GM18505 (cell line): ENCODE measurements around the gene SHISAL1.

Experiments used
- ATAC-seq: cut with Tn5 transposase; IDR thresholded peaks from one replicate; pipeline ENCODE4 v1.9.1; 2021; ENCODE audit not compliant: unreplicated experiment
- POLR2A ChIP-seq: IDR thresholded peaks from 4 replicates; pipeline ENCODE4 v1.6.1; 2011; ENCODE audit warnings: borderline replicate concordance; ENCODE audit not compliant: insufficient read depth, insufficient read length; ENCODE audit errors: extremely low read depth

The SHISAL1 gene

GRCh38 chr22:44291674-44292360 is 20.9 kb downstream of the SHISAL1 start:
- no peak for ATAC-seq
- TF ChIP-seq POLR2A = no peak

- no peak for TF ChIP-seq POLR2A
- no peak for ATAC-seq
These were observed 21.5 kb downstream of the SHISAL1 start for GRCh38 chr22:44291265-44291664.

GRCh38 chr22:44289414-44290171 is 23.2 kb downstream of the SHISAL1 start:
- ATAC-seq = no peak
- no peak for TF ChIP-seq POLR2A

GRCh38 chr22:44288913-44289312 is 23.8 kb downstream of the SHISAL1 start:
- no peak for TF ChIP-seq POLR2A
- no peak for ATAC-seq

GRCh38 chr22:44287741-44288140 is 25.0 kb downstream of the SHISAL1 start:
- ATAC-seq = no peak

GRCh38 chr22:44287121-44287693 is 25.5 kb downstream of the SHISAL1 start:
- TF ChIP-seq POLR2A = no peak
- no peak for ATAC-seq

More at GRCh38 chr22:44287741-44288140, 25.0 kb downstream of the SHISAL1 start:
- TF ChIP-seq POLR2A = no peak

GRCh38 chr22:44286646-44287045 is 26.1 kb downstream of the SHISAL1 start:
- TF ChIP-seq POLR2A = no peak
- ATAC-seq = no peak

GRCh38 chr22:44284711-44285110 is 28.0 kb downstream of the SHISAL1 start:
- ATAC-seq = no peak
- TF ChIP-seq POLR2A = no peak

- TF ChIP-seq POLR2A = no peak
- ATAC-seq = no peak
These were observed 30.7 kb downstream of the SHISAL1 start for GRCh38 chr22:44281768-44282637.

- TF ChIP-seq POLR2A = no peak
- ATAC-seq = no peak
These were observed 32.0 kb downstream of the SHISAL1 start for GRCh38 chr22:44280665-44281188.

- no peak for ATAC-seq
- no peak for TF ChIP-seq POLR2A
These were observed 33.7 kb downstream of the SHISAL1 start for GRCh38 chr22:44279069-44279360.

- TF ChIP-seq POLR2A = no peak
- no peak for ATAC-seq
These were observed 34.3 kb downstream of the SHISAL1 start for GRCh38 chr22:44278243-44279068.

- no peak for ATAC-seq
- no peak for TF ChIP-seq POLR2A
These were observed 35.2 kb downstream of the SHISAL1 start for GRCh38 chr22:44277386-44278135.
